Measurements from ENCODE around the gene PLXNA2. TPM values are rescaled to one million over a fixed set of nuclear protein-coding genes. Genes with fewer than 3 reads are reported as not detected.

PLXNA2 gene
- total RNA-seq, 2 donors from 2014 or later: 44.5 to 51.6 TPM

GRCh38 chr1:208131621-208132286, 112.4 kb downstream of the PLXNA2 start:
- H3K36me3 ChIP-seq (replicated peaks in 1 of 2; ENCODE audit: insufficient read depth in 1 of 2, low read depth in 2 of 2): no peaks in the 10 kb centered on the region
- DNase-seq (peak in 1 of 4 donors; percentile 18), ATAC-seq (peak; percentile 41)
- H3K27ac ChIP-seq: peak overlapping the region in 2 of 4 donors; percentile 5 to 25
- TF ChIP-seq POLR2A (IDR thresholded peaks at IDR 0.05) (no peak), CTCF (IDR thresholded peaks at IDR 0.05) (no peak)
- intact Hi-C loops (cut with DNase I): loop anchor here (10.0 kb wide), 1 partner anchor 113 kb away; the partner anchor contains the start of gene PLXNA2
- WGBS, 2 donors: 54 to 56% methylated on average over 14 to 15 of the region's 15 CpGs
- H3K27me3 ChIP-seq: no peaks in the 10 kb centered on the region
- H3K9me3 ChIP-seq: no peaks in the 10 kb centered on the region
- no peak overlapping the region for H3K4me3 ChIP-seq
- H3K4me1 ChIP-seq: peaks cover 45% of the 10 kb centered on the region

GRCh38 chr1:208129487-208129886, 114.7 kb downstream of the PLXNA2 start:
- Histone ChIP-seq H3K4me1 (peaks cover 31% of the 10 kb centered on the region), H3K36me3 (replicated peaks in 1 of 2; ENCODE audit: insufficient read depth in 1 of 2, low read depth in 2 of 2) (no peaks in the 10 kb centered on the region), H3K27ac (no peak overlapping the region), H3K4me3 (no peak overlapping the region), H3K27me3 (no peaks in the 10 kb centered on the region), H3K9me3 (no peaks in the 10 kb centered on the region)
- intact Hi-C loops (cut with DNase I): no loop called here
- ATAC-seq (no peak), DNase-seq (no peak)
- TF ChIP-seq CTCF (IDR thresholded peaks at IDR 0.05) (no peak), POLR2A (IDR thresholded peaks at IDR 0.05) (no peak)
- WGBS, 2 donors: 86 to 94% methylated on average over 1 of the region's 1 CpG

- no peaks in the 10 kb centered on the region for H3K27me3 ChIP-seq
- intact Hi-C loops (cut with DNase I): no loop called here
- no peak overlapping the region for H3K4me3 ChIP-seq
- WGBS, 2 donors: 11 to 12% methylated on average over 1 of the region's 1 CpG
- H3K36me3 ChIP-seq (replicated peaks in 1 of 2; ENCODE audit: insufficient read depth in 1 of 2, low read depth in 2 of 2): no peaks in the 10 kb centered on the region
- H3K9me3 ChIP-seq: no peaks in the 10 kb centered on the region
- DNase-seq (no peak), ATAC-seq (no peak)
- peaks cover 28% of the 10 kb centered on the region for H3K4me1 ChIP-seq
- no peak overlapping the region for H3K27ac ChIP-seq
- TF ChIP-seq POLR2A (IDR thresholded peaks at IDR 0.05) (no peak), CTCF (IDR thresholded peaks at IDR 0.05) (no peak)
Observed at GRCh38 chr1:208129060-208129459, 115.1 kb downstream of the PLXNA2 start.

- no peak overlapping the region for H3K27ac ChIP-seq
- peaks cover 25% of the 10 kb centered on the region for H3K4me1 ChIP-seq
- intact Hi-C loops (cut with DNase I): no loop called here
- H3K4me3 ChIP-seq: no peak overlapping the region
- no peaks in the 10 kb centered on the region for H3K9me3 ChIP-seq
- 67 to 78% methylated on average over 10 of the region's 10 CpGs for WGBS, 2 donors
- TF ChIP-seq CTCF (IDR thresholded peaks at IDR 0.05): no peak
- H3K36me3 ChIP-seq (replicated peaks in 1 of 2; ENCODE audit: insufficient read depth in 1 of 2, low read depth in 2 of 2): no peaks in the 10 kb centered on the region
- no peak for ATAC-seq
- H3K27me3 ChIP-seq: no peaks in the 10 kb centered on the region
- no peak for DNase-seq
Observed at GRCh38 chr1:208127792-208128529, 116.2 kb downstream of the PLXNA2 start.

Data from body of pancreas (tissue), 4 donors.